Astrocyte of the spinal cord (primary cell): ENCODE measurements around the gene C10orf90.
"Not testable (repeated sequence)": the region's sequence is repeated elsewhere in the genome, so short reads cannot be mapped to it uniquely, and the experiment has no call there.

Source experiments
- DNase-seq: peaks from one replicate; pipeline ENCODE4 v3.0.0; 2011; ENCODE audit warnings: low read depth, low spot score
- H3K4me3 ChIP-seq: 2 replicates; pipeline ENCODE4 v1.5.1; 2011; ENCODE audit warnings: low read depth, mild to moderate bottlenecking, low read length, moderate library complexity
- in situ Hi-C: cut with HindIII; loops from 2 replicates; pipeline ENCODE4 v1.10.0; 2017; ENCODE audit warnings: low sequenced_read_pairs
- TF ChIP-seq, protein P1 (sequence below): IDR thresholded peaks from 2 replicates; pipeline ENCODE4 v1.5.1; 2012; ENCODE audit warnings: low read depth, mild to moderate bottlenecking, low read length, inconsistent platforms

Gene C10orf90

DNA sequence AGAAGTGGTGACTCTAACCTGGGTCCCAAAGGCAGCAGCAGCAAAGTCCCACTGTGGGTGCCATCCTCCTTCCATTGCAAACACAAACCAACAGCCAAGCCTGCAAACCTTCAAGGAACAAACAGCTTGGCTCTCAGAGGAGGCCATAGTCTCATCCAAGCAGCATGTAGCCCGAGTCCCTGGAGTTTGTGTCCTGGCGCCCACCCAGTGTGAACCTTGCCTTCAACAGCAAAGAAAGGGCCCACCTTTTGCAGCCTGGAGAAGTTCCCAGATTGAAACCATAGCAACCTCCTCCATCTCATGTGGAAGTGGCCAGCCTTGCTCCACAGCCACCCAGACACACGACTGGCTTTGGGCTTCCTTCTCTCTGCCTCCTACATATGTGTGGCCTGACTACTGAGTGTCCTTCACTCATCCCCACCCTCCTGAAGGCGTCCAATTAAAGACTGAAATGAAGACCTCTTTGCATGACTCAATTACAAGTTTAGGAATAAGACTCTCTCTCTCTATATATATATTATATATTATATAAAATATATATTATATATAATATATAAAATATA is 106.1 kb downstream of the C10orf90 start:
- no peak overlapping the region for H3K4me3 ChIP-seq
- in situ Hi-C loops, result no loop called here
- TF ChIP-seq, protein P1, sequence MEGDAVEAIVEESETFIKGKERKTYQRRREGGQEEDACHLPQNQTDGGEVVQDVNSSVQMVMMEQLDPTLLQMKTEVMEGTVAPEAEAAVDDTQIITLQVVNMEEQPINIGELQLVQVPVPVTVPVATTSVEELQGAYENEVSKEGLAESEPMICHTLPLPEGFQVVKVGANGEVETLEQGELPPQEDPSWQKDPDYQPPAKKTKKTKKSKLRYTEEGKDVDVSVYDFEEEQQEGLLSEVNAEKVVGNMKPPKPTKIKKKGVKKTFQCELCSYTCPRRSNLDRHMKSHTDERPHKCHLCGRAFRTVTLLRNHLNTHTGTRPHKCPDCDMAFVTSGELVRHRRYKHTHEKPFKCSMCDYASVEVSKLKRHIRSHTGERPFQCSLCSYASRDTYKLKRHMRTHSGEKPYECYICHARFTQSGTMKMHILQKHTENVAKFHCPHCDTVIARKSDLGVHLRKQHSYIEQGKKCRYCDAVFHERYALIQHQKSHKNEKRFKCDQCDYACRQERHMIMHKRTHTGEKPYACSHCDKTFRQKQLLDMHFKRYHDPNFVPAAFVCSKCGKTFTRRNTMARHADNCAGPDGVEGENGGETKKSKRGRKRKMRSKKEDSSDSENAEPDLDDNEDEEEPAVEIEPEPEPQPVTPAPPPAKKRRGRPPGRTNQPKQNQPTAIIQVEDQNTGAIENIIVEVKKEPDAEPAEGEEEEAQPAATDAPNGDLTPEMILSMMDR, result no peak
- no peak for DNase-seq

DNA sequence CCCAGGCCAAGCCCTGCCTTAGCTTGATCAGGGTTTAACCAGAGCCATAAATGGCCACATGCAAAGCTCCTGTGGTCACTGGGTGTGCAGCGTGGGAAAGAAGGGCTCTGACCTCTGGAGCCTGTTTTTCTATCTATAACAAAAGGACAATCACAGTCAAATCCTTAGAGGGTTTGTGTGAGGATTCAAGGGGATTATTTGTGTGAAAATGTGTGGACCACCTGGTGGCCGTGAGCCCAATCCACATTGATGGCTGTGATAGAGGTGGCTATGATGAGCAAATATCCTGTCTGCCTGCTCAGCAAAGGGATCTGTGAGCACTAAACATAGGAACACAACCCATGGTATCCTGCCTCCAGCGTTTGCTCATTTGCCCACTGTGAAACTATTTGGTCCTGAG is 107.1 kb downstream of the C10orf90 start:
- no peak for DNase-seq
- H3K4me3 ChIP-seq, result no peak overlapping the region
- TF ChIP-seq, protein P1, result no peak
- in situ Hi-C loops, result no loop called here

DNA sequence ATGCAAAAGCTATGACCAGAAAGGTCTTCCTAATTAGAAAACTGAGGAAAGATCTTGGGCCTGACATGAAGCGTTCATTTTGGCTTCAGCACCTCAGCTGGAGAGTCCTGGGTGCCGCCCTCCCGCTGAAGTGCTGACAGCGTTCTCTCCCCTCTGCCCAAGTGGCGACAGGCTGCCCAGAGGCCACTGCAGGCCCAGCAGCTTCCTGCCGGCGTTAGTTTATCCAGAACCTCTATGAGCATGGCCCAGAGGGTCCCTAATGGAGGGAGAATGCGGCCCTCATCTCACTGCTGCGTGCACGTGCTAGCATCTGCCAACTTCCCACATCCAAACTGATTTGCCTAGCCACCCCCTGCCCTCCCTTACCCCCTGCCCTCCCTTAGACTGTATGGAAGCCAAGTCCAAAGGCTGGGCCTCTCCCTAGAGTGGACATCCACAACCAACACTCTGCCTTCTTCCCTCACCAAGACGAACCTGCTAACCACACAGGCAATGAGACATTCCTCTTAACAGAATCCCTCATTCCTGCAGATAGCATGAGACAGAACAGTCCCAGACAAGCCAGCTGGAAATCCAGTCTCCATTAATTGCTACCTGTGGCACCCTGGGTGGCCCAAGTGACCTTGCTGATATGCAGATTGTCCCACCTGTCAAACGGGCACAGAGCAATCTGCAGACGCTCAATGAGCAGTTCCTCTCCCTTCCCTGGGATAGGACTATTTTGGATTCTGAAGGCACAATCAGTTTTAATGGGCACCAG is 108.4 kb downstream of the C10orf90 start:
- TF ChIP-seq, protein P1, result no peak
- no peak for DNase-seq
- H3K4me3 ChIP-seq, result no peak overlapping the region
- in situ Hi-C loops, result no loop called here

DNA sequence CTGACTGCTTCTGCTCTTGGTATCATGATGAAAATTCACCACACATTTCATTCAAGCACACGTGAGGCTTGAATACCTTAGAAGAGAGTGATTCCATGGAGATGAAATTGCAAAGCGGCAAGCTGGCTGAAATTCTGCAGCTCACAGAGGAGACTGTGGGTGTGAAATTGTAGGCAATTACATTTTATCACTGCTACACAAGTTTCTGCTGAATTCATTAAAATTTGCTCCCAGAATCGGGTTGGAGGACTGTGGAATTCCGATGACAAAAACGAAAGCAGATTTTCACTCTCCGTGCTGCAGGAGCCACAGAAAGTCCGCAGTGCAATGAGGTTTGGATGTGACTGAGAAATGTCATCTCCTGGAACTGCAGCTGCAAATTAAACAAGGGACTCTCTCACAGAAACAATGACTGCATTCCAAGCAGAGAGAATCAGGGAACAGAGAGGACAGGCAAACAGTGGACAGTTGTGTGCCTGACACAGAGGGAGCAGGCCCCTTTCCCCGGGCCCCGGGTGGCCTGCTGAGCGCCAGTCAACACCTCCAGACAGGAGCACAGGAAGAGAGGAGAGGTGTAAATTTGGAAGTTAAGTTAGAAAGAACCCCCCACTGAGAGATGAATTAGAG is 109.1 kb downstream of the C10orf90 start:
- TF ChIP-seq, protein P1, result no peak
- peak overlapping the region; percentile 9 for H3K4me3 ChIP-seq
- in situ Hi-C loops, result no loop called here

DNA sequence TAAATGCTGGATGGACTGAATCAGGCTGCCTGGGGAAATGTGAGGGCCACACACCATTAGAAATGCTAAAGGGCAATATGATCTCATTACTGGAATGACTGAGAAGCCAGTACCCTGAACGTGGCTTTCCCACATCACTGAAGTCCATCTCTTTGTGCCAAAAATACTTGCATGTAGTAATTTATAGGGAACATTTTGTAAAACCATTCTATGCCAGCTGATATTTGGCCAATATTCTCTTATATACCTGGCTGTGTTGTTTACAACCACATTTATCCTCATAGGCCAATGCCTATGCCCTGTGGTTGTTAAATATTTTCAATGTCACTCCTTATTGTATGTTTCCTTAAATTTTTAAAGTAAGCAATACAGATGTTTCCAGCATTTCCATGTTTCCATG is 111.6 kb downstream of the C10orf90 start:
- DNase-seq, result no peak
- TF ChIP-seq, protein P1, result no peak
- in situ Hi-C loops, result no loop called here
- no peak overlapping the region for H3K4me3 ChIP-seq

More for the DNA sequence above, 109.1 kb downstream of the C10orf90 start:
- DNase-seq, result no peak

DNA sequence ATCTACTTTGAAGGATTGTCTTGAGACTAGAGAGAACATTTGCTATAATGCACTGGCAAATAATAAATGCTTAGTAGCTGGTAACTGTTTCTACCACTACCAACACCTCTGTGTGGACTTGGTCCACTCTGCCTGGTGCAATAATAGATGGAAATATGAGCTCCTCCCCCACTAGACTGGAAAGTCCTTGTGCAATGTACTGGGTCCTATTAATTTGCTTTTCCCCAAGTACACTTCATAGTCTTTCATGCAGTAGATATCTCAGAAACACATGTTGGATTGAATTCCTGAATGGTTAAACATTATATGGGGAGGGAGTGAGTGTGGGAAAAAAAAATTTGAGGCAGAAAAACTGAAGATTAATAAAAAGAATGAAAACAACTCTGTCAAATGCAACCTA is 119.3 kb downstream of the C10orf90 start:
- DNase-seq, result no peak
- in situ Hi-C loops, result no loop called here
- H3K4me3 ChIP-seq, result no peak overlapping the region
- TF ChIP-seq, protein P1, result no peak

DNA sequence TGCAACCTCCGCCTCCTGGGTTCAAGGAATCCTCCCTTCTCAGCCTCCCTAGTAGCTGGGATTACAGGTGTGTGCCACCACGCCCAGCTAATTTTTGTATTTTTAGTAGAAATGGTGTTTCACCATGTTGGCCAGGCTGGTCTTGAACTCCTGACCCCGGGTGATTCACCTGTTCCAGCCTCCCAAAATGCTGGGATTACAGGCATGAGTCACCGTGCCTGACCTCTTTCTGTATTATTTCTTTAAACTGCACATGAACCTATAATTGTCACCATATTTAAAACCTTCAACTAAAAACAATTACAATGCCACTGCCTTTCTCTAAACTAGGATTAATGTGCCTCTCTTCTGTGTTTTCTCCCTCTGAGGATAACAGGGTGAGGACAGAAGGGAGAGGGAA is 119.9 kb downstream of the C10orf90 start:
- DNase-seq, in situ Hi-C loops, H3K4me3 ChIP-seq: not testable (repeated sequence)
